HG03139 (cell line): ENCODE data around the gene FAAP20.

Experiments used
- ATAC-seq: cut with Tn5 transposase; IDR thresholded peaks from one replicate; pipeline ENCODE4 v1.9.1; 2021; ENCODE audit not compliant: unreplicated experiment

FAAP20 gene

GRCh38 chr1:2230781-2231531 lies 36.4 kb upstream of the FAAP20 start:
- ATAC-seq = no peak

- ATAC-seq = no peak
Measured at GRCh38 chr1:2229911-2230731, 35.5 kb upstream of the FAAP20 start.

GRCh38 chr1:2229037-2229864 lies 34.7 kb upstream of the FAAP20 start:
- no peak for ATAC-seq

GRCh38 chr1:2228694-2229036 lies 34.1 kb upstream of the FAAP20 start:
- no peak for ATAC-seq

- ATAC-seq = no peak
Measured at GRCh38 chr1:2228157-2228594, 33.6 kb upstream of the FAAP20 start, which contains the start of gene SKI. Gene SKI, plus strand, starts transcription at chr1:2228319. Its CDS starts 448 bp downstream, at chr1:2228767.

GRCh38 chr1:2227346-2228156 lies 33.0 kb upstream of the FAAP20 start:
- peak; percentile 85 for ATAC-seq

GRCh38 chr1:2226525-2227345 lies 32.2 kb upstream of the FAAP20 start:
- no peak for ATAC-seq

- ATAC-seq = no peak
Measured at GRCh38 chr1:2224631-2225428, 30.3 kb upstream of the FAAP20 start.

GRCh38 chr1:2224170-2224584 lies 29.6 kb upstream of the FAAP20 start:
- ATAC-seq = no peak

- ATAC-seq = no peak
Measured at GRCh38 chr1:2221271-2221670, 26.7 kb upstream of the FAAP20 start.

GRCh38 chr1:2216767-2217058 lies 22.1 kb upstream of the FAAP20 start:
- no peak for ATAC-seq

- no peak for ATAC-seq
Measured at GRCh38 chr1:2215909-2216766, 21.6 kb upstream of the FAAP20 start.

- no peak for ATAC-seq
Measured at GRCh38 chr1:2215329-2215728, 20.8 kb upstream of the FAAP20 start.

GRCh38 chr1:2214541-2215241 lies 20.1 kb upstream of the FAAP20 start:
- no peak for ATAC-seq

- ATAC-seq = no peak
Measured at GRCh38 chr1:2213576-2214505, 19.3 kb upstream of the FAAP20 start.
